LNCaP clone FGC (cell line): ENCODE measurements around the gene PYDC1.
"Not testable (repeated sequence)": the region's sequence is repeated elsewhere in the genome, so short reads cannot be mapped to it uniquely, and the experiment has no call there.

Source experiments
- DNase-seq: peaks from one replicate; pipeline ENCODE4 v3.0.0-alpha.2; 2011; ENCODE audit warnings: low read depth
- H3K4me3 ChIP-seq: 2 replicates; pipeline ENCODE4 v1.5.1; 2011; ENCODE audit warnings: mild to moderate bottlenecking, low read depth, low read length, control low read depth
- TF ChIP-seq, protein P1 (sequence below): IDR thresholded peaks from 2 replicates; pipeline ENCODE4 v1.5.1; 2012; ENCODE audit warnings: mild to moderate bottlenecking; ENCODE audit not compliant: control insufficient read depth, insufficient read depth; ENCODE audit errors: extremely low read depth

PYDC1 gene

DNA sequence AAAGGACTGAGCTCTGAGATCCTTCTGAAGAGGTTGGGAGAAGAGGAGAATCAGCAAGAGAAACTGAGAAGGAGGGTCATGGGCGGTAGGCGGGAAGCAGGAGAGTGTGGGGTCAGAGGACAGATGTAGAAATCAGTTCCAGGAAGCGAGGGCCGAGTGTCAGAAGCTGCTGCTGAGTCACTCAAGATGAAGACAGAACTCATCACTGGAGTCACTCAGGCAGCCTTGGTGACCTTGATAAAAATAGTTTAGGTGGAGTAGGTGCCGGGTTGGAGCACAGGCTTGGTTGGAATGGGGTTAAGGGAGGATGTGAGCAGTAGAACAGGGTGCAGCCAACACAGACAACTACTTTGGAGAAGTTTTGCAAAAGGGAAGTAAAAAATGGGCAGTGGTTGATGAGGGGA is 36.7 kb upstream of the PYDC1 start:
- DNase-seq: no peak
- TF ChIP-seq, protein P1, sequence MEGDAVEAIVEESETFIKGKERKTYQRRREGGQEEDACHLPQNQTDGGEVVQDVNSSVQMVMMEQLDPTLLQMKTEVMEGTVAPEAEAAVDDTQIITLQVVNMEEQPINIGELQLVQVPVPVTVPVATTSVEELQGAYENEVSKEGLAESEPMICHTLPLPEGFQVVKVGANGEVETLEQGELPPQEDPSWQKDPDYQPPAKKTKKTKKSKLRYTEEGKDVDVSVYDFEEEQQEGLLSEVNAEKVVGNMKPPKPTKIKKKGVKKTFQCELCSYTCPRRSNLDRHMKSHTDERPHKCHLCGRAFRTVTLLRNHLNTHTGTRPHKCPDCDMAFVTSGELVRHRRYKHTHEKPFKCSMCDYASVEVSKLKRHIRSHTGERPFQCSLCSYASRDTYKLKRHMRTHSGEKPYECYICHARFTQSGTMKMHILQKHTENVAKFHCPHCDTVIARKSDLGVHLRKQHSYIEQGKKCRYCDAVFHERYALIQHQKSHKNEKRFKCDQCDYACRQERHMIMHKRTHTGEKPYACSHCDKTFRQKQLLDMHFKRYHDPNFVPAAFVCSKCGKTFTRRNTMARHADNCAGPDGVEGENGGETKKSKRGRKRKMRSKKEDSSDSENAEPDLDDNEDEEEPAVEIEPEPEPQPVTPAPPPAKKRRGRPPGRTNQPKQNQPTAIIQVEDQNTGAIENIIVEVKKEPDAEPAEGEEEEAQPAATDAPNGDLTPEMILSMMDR: no peak
- no peak overlapping the region for H3K4me3 ChIP-seq

DNA sequence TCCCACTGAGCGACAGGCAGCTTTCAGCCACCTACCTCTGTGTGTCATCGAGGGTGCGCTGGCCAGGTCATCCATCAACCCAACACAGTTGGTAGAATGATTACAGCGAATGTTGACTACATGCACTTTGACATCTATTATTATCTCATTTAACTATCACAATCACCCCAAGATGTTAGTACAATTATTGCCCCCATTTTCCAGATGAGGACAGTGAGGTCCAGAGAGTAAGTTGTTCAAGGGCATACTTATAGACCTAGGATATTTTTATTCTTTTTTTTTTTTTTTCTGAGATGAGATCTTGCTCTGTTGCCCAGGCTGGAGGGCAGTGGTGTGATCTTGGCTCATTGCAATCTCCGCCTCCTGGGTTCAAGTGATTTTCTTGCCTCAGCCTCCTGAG is 34.5 kb upstream of the PYDC1 start:
- H3K4me3 ChIP-seq: no peak overlapping the region
- TF ChIP-seq, protein P1: no peak
- DNase-seq: no peak

DNA sequence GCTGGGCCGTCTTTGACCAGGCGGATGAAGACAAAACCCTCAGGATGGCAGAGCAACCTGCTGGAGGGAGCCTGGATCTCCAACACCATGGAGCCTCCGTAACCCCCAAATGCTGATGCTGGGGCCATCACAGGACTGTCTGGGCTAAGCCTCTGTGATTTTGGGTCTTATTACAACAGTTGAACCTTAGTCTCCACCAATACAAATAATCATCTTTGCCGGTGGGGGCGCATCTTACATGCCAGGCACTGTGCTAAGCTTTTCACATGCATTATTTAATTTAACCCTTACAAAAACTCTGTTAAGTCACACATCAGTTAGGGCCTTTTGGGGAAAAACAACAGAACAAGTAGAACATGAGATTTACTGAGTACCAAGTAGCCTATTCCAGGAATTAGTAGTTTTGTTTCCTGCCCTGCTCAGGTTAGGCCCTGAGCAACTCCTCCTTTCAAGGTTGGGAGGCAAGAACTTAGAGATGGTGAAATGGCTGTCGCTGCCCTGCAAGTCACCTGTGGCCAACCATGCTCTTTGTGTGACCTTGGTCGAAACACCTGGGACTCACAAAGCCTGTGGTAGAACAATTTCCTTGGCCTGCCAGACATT is 33.9 kb upstream of the PYDC1 start:
- TF ChIP-seq, protein P1: no peak
- DNase-seq: no peak
- H3K4me3 ChIP-seq: no peak overlapping the region

DNA sequence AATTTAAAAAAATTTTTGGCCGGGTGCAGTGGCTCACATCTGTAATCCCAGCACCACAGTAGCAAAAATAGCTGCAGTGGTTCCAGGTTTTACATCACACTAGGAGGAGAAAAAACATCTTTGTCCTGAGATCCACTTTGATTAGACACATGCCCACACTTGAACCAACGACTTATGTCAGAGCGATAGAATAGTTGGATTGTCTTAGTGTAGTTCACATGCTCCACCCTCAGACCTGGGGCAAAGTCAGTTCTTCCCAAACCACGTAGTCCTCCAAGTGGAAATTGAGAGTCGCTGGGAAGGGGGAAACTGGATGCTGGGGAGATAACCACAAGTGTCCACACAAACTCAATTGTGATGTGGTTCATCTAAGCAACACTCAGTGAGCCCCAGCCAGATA is 31.4 kb upstream of the PYDC1 start:
- TF ChIP-seq, protein P1: no peak
- no peak for DNase-seq
- H3K4me3 ChIP-seq: no peak overlapping the region

DNA sequence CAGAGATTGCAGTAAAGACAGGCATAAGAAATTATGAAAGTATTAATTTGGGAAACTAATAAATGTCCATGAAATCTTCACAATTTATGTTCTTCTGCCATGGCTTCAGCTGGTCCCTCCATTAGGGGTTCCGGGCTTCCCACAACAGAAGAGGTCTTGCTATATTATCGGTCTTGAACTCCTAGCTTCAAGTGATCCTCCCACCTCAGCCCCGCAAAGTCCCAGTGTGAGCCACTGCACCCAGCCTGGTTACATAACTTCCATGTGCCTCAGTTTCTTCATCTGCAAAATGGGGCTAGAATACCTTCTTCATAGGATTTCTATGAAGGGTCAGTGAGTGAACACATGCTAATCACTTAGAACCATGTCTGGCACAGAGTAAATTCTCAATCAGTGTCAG is 29.4 kb upstream of the PYDC1 start:
- TF ChIP-seq, protein P1: no peak
- no peak for DNase-seq
- H3K4me3 ChIP-seq: no peak overlapping the region

DNA sequence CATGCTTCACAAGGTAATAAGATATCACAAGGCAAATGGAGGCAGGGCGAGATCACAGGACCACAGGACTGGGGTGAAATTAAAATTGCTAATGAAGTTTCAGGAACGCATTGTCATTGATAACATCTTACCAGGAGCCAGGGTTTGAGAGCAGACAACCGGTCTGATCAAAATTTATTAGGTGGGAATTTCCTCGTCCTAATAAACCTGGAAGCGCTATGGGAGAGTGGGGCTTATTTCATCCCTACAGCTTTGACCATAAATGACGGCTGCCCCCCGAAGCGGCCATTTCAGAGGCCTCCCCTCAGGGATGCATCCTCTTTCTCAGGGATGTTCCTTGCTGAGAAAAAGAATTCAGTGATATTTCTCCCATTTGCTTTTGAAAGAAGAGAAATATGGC is 28.7 kb upstream of the PYDC1 start:
- H3K4me3 ChIP-seq, DNase-seq: not testable (repeated sequence)

DNA sequence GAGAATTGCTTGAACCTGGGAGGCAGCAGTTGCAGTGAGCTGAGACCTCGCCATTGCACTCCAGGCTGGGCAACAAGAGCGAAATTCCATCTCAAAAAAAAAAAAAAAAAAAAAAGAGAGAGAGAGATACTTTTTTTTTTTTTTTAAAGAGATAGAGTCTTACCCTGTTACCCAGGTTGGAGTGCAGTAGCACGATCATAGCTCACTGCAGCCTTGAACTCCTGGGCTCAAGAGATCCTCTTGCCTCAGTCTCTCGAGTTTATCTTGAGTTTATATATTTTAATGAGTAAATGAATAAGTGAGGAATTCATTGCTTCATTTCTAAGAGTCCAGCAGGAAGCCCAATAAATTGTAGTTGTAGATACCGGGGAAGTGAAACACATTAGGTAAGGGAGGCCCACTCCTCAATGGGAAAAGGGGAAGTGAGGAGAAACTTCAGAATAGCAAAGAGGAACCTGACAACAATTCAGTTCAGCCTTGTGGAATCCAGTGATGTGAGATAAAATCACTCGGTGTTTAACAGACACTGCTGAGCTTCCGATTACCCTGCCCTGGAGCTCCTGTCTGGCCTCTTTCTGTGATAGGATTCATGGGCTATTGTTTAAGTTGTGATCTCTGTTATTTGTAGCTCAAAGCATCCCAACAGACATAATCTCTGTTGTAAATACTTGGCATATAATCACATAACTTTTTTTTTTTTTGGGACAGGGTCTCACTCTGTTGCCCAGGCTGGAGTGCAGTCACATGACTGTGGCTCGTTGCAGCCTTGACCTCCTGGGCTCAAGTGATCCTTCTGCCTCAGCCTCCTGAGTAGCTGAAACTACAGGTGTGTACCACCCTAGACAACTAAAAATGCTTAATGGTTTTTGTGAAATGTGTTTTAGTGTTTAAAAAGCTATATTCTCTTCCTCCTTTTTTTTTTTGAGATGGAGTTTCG is 27.1 kb upstream of the PYDC1 start:
- no peak overlapping the region for H3K4me3 ChIP-seq
- TF ChIP-seq, protein P1: no peak
- DNase-seq: no peak
